NAMALWA (cell line): ENCODE results near the gene NFATC3.
A peak's percentile ranks its signal among the peaks of the same experiment; 100 is the strongest.

Experiments used
- DNase-seq: peaks from one replicate; pipeline ENCODE4 v3.0.0-alpha.2; 2015; ENCODE audit warnings: low spot score

The NFATC3 gene

GRCh38 chr16:68273896-68274295 lies 188.7 kb downstream of the NFATC3 start:
- no peak for DNase-seq

- no peak for DNase-seq
Measured at GRCh38 chr16:68274441-68274840, 189.3 kb downstream of the NFATC3 start.

GRCh38 chr16:68275611-68276191 lies 190.5 kb downstream of the NFATC3 start:
- DNase-seq: peak; percentile 33

GRCh38 chr16:68276223-68276622 lies 191.1 kb downstream of the NFATC3 start:
- DNase-seq: no peak
